Keratinocyte (primary cell): ENCODE results near the gene CEP68. TPM values are rescaled to one million over a fixed set of nuclear protein-coding genes. Genes with fewer than 3 reads are reported as not detected.

Source experiments
- DNase-seq: peaks from one replicate; pipeline ENCODE4 v3.0.0-alpha.2; 2011; ENCODE audit warnings: low read depth, missing footprints, low spot score
- FAIRE-seq: peaks from 2 replicates; lab custom pipeline; 2011; peaks lifted over from hg19 to GRCh38; lab: Jason Lieb, UNC
- H2AFZ ChIP-seq: 2 replicates; pipeline ENCODE4 v1.6.0; 2012; ENCODE audit warnings: low read length, control low read depth, inconsistent platforms; ENCODE audit not compliant: control insufficient read depth
- H3K27ac ChIP-seq: 2 replicates; pipeline ENCODE4 v1.5.1; 2011; ENCODE audit warnings: low read length; ENCODE audit not compliant: control insufficient read depth, insufficient read depth
- H3K27me3 ChIP-seq: 3 replicates; pipeline ENCODE4 v1.6.0; 2011; ENCODE audit warnings: low read length; ENCODE audit not compliant: control insufficient read depth, insufficient read depth; ENCODE audit errors: extremely low read depth
- H3K36me3 ChIP-seq, 2 experiments: 2 replicates in 1 of 2; 3 replicates in 1 of 2; pipeline ENCODE4 v1.5.1; 2011; ENCODE audit warnings: low read length in 2 of 2, mild to moderate bottlenecking in 1 of 2; ENCODE audit not compliant: control insufficient read depth in 2 of 2, insufficient read depth in 2 of 2; ENCODE audit errors: extremely low read depth in 1 of 2
- H3K4me1 ChIP-seq: 3 replicates; pipeline ENCODE4 v1.5.1; 2011; ENCODE audit warnings: low read length; ENCODE audit not compliant: control insufficient read depth, insufficient read depth; ENCODE audit errors: extremely low read depth
- H3K4me2 ChIP-seq: 3 replicates; pipeline ENCODE4 v1.6.0; 2011; ENCODE audit warnings: low read depth, low read length; ENCODE audit not compliant: control insufficient read depth, insufficient read depth; ENCODE audit errors: extremely low read depth
- H3K4me3 ChIP-seq, 3 experiments: fragments of 200-600 bp in 1 of 3; sonication (generic) in 1 of 3; 2 replicates in 2 of 3; 3 replicates in 1 of 3; pipeline ENCODE4 v1.5.1; 2011 to 2016; ENCODE audit warnings: low read length in 3 of 3, mild to moderate bottlenecking in 3 of 3, control low read depth in 2 of 3, inconsistent platforms in 1 of 3, low read depth in 1 of 3, mixed read lengths in 1 of 3, mixed run types in 1 of 3, moderate library complexity in 1 of 3; ENCODE audit not compliant: control insufficient read depth in 2 of 3, insufficient read depth in 2 of 3; ENCODE audit errors: extremely low read depth in 1 of 3
- H3K79me2 ChIP-seq: 2 replicates; pipeline ENCODE4 v1.6.0; 2012; ENCODE audit warnings: low read length; ENCODE audit not compliant: control insufficient read depth, insufficient read depth
- H3K9ac ChIP-seq: 3 replicates; pipeline ENCODE4 v1.6.0; 2011; ENCODE audit warnings: low read length; ENCODE audit not compliant: control insufficient read depth, insufficient read depth; ENCODE audit errors: extremely low read depth
- H3K9me1 ChIP-seq: 3 replicates; pipeline ENCODE4 v1.6.0; 2011; ENCODE audit warnings: low read length; ENCODE audit not compliant: control insufficient read depth, insufficient read depth; ENCODE audit errors: extremely low read depth
- H3K9me3 ChIP-seq: 2 replicates; pipeline ENCODE4 v1.5.1; 2012; ENCODE audit warnings: low read depth, low read length; ENCODE audit not compliant: control insufficient read depth
- H4K20me1 ChIP-seq: 3 replicates; pipeline ENCODE4 v1.6.0; 2011; ENCODE audit warnings: low read length; ENCODE audit not compliant: control insufficient read depth, insufficient read depth; ENCODE audit errors: extremely low read depth
- EZH2 ChIP-seq: IDR thresholded peaks from one replicate; pipeline ENCODE4 v1.6.1; 2012; ENCODE audit warnings: inconsistent platforms, mild to moderate bottlenecking, low read length, moderate library complexity
- dilution Hi-C: fragments of 300-500 bp; cut with MboI; formaldehyde crosslinking; loops from one replicate; pipeline ENCODE4 v1.7.0; 2020; ENCODE audit warnings: low sequenced_read_pairs; ENCODE audit not compliant: extremely low pct_ligation_motif_present
- polyA plus RNA-seq, 5 experiments: library from polyadenylated mRNA; depleted of rRNA in 3 of 5; stranded (reverse) in 3 of 5; stranded (forward) in 1 of 5; unstranded in 1 of 5; fragments of >200 nt; gene quantifications; 1 replicate in 1 of 5; 2 replicates in 3 of 5; 3 replicates in 1 of 5; pipeline versions ENCODE4 v1.2.1 to v1.2.3, GENCODE V29; 2011 to 2012; ENCODE audit warnings: missing spikeins in 2 of 5, low read depth in 1 of 5, low replicate concordance in 1 of 5
- TF ChIP-seq, protein P1 (sequence below), 3 experiments: IDR thresholded peaks in 1 of 3; conservative IDR thresholded peaks in 1 of 3; optimal IDR thresholded peaks in 1 of 3; 2 replicates in 2 of 3; 3 replicates in 1 of 3; pipeline versions ENCODE3 to v1.5.1; 2011; ENCODE audit warnings: low read length in 3 of 3, mild to moderate bottlenecking in 3 of 3, moderate library complexity in 2 of 3, control low read depth in 1 of 3, inconsistent platforms in 1 of 3; ENCODE audit not compliant: insufficient read depth in 2 of 3; ENCODE audit errors: extremely low read depth in 1 of 3

Gene CEP68
- polyA plus RNA-seq, 1 donor (not counting 4 experiments of a cell fraction or from before 2014, with no cell fraction given) = 4.1 TPM

DNA sequence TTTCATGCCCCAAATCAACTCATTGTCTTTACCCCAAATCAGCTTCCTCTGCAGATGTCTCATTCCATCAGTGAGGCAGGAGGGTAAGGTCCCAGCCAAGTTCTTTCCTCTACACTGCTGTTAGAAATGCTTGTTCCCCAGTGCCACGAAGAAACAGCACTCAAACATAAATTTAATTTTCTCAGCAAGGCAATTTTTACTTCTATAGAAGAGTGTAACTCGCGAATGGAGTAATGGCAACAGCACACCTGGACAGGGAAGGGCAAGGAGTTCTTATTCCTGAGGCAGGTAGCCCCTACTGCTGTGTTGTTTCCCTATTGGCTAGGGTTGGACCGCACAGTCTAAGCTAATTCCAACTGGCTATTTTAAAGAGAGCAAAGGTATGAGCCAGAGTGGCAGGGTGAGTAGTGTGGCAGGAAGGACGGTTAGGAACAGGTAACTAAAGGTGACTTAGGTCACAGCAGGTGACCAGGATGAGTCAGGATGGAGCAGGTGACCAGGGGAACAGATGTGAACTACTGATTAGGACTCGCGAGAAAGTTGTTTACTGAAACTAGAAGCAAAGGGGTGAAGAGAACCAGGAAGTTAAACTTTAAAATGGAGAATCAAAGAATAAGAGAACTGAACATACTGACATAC lies 12.0 kb upstream of the CEP68 start:
- Histone ChIP-seq H3K4me1 (peaks cover 4% of the 10 kb centered on the region), H3K79me2 (no peaks in the 10 kb centered on the region), H4K20me1 (no peaks in the 10 kb centered on the region), H2AFZ (no peak overlapping the region), H3K9ac (no peak overlapping the region), H3K27me3 (no peaks in the 10 kb centered on the region), H3K4me2 (no peak overlapping the region), H3K9me1 (no peaks in the 10 kb centered on the region), H3K27ac (no peak overlapping the region), H3K9me3 (no peaks in the 10 kb centered on the region), H3K36me3 (no peaks in the 10 kb centered on the region), H3K4me3 (no peak overlapping the region)
- TF ChIP-seq EZH2 = no peak
- TF ChIP-seq, protein P1, sequence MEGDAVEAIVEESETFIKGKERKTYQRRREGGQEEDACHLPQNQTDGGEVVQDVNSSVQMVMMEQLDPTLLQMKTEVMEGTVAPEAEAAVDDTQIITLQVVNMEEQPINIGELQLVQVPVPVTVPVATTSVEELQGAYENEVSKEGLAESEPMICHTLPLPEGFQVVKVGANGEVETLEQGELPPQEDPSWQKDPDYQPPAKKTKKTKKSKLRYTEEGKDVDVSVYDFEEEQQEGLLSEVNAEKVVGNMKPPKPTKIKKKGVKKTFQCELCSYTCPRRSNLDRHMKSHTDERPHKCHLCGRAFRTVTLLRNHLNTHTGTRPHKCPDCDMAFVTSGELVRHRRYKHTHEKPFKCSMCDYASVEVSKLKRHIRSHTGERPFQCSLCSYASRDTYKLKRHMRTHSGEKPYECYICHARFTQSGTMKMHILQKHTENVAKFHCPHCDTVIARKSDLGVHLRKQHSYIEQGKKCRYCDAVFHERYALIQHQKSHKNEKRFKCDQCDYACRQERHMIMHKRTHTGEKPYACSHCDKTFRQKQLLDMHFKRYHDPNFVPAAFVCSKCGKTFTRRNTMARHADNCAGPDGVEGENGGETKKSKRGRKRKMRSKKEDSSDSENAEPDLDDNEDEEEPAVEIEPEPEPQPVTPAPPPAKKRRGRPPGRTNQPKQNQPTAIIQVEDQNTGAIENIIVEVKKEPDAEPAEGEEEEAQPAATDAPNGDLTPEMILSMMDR (optimal IDR thresholded peaks at IDR 0.05 in 1 of 3, IDR thresholded peaks at IDR 0.05 in 1 of 3, conservative IDR thresholded peaks at IDR 0.05 in 1 of 3; ENCODE audit: extremely low read depth in 1 of 3, insufficient read depth in 2 of 3, low read length in 3 of 3) = no peak
- no peak for FAIRE-seq
- dilution Hi-C loops = loop anchor here (25.0 kb wide), 1 partner anchor 132 kb away; no protein-coding TSS in a partner anchor
- DNase-seq = no peak

DNA sequence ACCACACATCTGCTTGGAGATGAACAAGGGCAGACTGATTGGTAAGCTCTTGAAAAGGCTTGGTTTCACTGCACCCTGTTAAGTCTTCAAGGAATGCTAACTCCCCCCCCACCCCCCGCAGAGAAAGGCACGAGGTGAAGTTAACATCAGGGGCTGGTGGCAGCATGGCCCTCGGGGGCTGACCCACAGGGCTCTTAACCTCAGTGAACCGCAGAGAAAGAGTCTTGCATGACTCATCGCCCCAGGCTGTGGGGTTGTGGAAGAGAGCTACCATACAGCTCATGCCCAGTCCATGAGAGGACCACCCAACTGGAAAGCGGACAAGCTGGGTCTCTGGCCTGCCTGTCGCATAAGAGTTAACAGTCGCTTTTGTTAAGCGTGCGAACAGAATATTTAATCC lies 10.6 kb upstream of the CEP68 start:
- Histone ChIP-seq H3K4me2 (no peak overlapping the region), H2AFZ (no peak overlapping the region), H3K4me1 (no peaks in the 10 kb centered on the region), H3K27ac (no peak overlapping the region), H3K4me3 (no peak overlapping the region), H3K79me2 (no peaks in the 10 kb centered on the region), H3K9ac (no peak overlapping the region), H3K9me3 (no peaks in the 10 kb centered on the region), H3K36me3 (no peaks in the 10 kb centered on the region), H4K20me1 (no peaks in the 10 kb centered on the region), H3K9me1 (no peaks in the 10 kb centered on the region), H3K27me3 (no peaks in the 10 kb centered on the region)
- TF ChIP-seq EZH2 = no peak
- TF ChIP-seq, protein P1 (optimal IDR thresholded peaks at IDR 0.05 in 1 of 3, IDR thresholded peaks at IDR 0.05 in 1 of 3, conservative IDR thresholded peaks at IDR 0.05 in 1 of 3; ENCODE audit: extremely low read depth in 1 of 3, insufficient read depth in 2 of 3, low read length in 3 of 3) = no peak
- dilution Hi-C loops = loop anchor here (25.0 kb wide), 1 partner anchor 133 kb away; no protein-coding TSS in a partner anchor
- no peak for FAIRE-seq
- no peak for DNase-seq
